GM18499 (cell line): Measurements from ENCODE around the gene ANKRD11.
"Not testable (repeated sequence)": the region's sequence is repeated elsewhere in the genome, so short reads cannot be mapped to it uniquely, and the experiment has no call there.

ENCODE experiments used
- ATAC-seq: cut with Tn5 transposase; IDR thresholded peaks from one replicate; pipeline ENCODE4 v1.9.1; 2021; ENCODE audit warnings: moderate number of reproducible peaks; ENCODE audit not compliant: insufficient read depth, unreplicated experiment

The ANKRD11 gene

DNA sequence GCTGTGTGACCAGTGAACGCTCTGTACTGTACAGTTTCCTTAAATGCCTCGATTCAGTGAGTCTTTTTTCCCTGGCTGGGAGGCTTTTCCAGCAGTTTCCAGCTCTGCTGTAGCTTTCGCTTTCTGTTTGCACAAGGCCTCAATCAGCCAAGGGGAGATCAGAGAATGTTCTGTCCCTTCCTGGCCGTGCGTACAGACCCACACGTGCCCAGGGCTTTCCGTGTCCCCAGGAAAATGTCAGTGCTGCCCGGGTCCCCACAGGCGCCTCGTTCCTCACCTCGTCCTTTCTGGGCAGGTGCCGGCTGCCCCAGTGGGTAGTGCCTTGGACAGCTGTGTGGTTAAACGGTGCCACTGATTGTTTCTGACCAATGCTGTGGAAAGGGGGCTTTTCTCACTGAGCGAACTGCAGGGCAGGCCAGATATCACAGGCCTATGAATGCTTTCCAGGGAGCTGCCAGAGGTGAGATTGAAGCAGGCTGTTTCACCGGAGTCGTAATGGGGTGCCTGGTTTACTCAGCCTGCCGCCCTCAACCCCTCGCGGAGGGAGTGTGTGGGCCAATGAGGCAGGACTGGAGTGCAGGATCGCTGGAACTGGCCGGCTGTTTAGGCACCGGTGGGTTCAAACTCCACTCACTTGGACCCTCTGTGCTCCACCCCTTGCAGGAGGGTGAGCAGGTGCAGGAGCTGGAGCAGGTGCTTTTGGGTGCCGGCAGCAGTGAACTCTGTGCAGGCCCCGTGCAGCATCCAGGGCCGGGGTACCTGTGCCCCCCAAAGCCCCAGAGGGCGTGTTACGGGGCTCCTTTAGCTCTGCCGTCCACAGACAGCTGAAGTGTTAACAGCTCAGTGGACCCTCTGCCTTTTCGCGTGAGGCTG, 228.4 kb downstream of the ANKRD11 start:
- ATAC-seq, result no peak

DNA sequence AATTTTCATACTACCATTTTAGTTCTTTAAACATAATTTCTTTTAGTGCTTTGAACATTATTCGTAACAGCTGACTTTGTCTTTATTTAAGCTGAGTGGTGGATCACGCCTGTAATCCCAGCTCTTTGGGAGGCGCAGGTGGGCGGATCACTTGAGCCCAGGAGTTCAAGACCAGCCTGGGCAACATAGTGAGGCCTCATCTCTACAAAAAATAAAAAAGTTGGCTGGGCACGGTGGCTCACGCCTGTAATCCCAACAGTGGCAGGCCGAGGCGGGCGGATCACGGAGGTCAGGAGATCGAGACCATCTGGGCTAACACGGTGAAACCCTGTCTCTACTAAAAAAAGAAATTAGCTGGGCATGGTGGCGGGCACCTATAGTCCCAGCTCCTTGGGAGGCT, 230.5 kb downstream of the ANKRD11 start:
- not testable (repeated sequence) for ATAC-seq

DNA sequence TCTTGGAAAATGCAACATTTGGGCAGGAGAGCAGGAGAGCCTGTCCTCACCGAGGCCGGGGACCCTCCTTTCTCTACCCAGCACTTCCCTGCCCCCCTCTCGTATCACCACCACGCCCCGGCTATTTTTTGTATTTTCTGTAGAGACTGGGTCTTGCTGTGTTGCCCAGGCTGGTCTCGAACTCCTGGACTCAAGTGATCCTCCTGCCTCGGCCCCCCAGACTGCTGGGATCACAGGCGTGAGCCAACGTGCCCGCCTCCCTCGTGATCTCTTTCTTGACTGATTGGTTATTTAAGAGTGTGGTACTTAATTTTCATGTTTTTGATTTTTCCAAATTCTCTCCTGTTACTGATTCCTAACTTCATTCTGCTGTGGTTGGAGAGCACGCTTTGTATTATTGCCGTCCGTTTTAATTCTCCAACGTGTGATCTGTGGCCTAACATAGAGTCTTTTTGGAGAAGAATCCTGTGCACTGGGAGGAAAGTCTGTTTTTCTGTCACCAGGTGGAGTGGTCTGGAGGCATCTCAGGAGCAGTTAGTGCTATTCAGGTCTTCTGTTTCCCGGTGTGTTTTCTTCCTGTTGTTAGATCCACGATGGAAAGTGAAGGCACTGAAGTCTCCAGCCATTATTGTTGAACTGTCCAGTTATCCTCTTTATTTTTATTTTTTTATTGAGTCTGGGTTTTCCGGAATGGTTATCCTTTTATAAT, 232.4 kb downstream of the ANKRD11 start:
- ATAC-seq, result no peak

DNA sequence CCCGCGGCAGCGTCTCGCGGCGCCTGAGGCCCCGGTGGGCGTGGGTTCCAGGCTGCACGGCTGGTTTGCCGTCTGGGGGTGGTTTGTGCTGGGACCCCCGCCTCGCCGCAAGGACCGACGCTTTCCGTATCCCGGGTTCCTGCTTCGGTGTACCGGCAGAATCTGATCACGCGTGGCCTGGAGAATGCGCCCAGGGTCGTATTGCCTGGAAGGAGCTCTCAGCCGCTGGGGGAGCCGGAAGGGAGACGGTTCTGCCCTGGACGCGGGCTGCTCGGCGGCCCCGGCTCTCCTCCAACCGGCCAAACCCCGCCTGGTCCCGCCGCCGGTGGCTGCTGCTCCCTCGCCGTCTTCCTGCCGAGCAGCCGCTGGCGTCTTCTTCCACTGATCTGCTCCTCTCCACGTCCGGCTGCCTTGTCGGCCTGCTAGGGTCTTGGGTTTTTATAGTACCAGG, 233.1 kb downstream of the ANKRD11 start:
- ATAC-seq, result no peak

DNA sequence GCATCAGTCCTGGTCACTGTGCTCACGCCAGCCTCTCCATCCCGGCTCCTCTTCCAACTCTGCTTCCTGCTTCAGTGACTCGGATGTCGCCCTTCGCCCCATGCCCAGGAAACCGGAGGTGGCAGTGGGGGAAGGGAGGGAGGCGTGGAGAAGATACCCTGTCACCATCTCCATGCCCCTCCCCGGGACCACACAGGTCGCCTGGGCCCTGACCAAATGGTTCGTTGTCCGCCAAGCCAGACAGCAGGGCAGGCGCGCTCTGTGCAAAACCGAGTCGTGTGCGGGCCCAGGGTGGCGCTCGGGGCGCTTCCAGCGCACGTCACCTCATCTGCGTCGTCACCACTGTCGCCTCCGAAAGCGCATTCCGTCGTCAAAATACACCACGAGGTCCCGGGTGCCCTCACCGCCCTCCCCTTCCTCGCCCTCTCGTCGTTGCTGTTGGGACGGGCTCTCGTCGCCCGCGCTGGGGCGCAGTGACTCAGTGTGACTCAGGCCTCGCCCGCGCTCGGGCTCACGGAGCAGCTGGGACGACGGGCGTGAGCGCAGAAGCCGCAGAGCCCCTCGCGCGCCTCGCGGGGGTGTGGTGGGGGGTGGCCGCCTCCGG, 233.6 kb downstream of the ANKRD11 start:
- no peak for ATAC-seq

DNA sequence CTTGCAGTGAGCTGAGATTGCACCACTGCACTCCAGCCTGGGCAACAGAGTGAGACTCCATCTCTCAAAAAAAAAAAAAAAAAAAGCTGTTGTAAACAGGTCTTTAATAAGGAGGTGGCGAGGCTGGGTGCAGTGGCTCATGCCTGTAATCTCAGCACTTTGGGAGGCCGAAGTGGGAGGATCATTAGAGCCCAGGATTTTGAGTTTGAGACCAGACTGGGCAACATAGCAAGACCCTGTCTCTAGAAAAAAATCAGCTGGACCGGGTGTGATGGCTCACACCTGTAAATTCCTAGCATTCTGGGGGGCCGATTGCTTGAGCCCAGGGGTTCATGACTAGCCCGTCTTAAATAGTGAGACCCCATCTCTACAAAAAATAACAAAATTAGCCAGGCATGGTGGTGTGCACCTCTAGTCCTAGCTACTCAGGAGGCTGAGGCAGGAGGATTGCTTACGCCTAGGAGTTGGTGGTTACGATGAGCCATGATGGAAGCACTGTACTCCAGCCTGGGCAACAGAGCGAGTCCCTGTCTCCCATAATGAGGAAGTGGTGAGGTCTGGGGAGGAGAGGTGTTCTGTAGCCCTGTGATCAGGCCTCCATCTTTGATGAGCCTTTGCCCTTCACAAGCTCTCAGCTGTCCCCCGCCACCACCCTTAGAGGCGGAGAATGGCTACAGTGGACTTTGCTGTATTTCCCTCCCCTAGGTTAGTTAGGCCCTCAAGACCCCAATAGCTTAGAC, 236.6 kb downstream of the ANKRD11 start:
- no peak for ATAC-seq

DNA sequence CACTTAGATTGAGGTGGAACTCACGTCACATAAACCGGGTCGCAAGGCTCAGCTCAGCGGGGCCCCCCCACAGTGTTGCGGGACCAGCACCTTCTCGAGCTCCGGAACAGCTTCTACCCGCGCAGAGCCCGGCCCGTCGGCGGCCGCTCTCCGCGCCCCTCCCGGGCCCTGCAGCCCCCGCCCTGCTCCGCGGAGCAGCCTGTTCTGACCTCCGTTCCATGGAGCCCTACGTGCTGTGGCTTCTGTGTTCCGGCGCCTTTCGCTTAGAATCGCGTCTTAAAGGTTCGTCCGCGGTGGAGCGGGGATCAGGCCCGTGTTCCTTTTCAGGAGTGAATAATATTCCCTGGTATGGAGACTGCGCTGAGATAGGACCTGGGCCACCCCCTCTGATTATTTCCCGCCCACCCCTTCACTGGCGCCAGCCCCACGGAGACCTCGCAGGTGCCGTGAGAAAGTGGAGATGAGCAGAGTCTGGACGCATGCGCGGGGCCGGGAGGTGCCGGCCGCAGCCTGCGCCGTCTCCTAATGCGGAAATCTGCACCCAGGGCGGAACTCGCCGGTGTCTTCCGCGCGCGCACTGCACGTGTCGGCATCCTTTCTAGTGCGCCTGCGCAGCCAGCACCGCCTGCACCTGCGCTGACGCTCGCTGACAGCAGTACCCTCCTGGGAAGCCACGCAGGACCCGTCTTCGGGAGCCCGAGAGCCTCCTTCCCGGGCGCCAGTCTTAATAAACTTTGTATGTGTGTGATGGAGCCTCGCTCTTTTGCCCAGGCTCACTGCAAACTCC, 242.0 kb downstream of the ANKRD11 start:
- no peak for ATAC-seq

DNA sequence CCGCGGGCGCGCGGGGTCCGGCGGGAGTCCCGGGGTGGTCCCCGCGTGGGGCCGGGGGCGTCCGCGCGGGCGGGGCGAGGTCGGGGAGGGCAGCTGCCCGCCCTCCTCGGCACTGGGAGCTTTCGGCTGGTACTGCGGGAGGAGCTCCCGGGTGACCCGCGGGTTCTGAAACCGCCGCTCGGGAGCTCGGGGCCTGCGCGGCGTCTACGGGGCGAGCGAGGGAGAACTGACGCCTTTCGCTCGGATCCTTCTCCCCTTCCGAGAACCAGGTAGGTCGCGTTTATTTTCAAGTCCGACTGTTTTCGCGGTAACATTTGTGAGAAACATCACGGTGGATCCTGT, 242.7 kb downstream of the ANKRD11 start:
- not testable (repeated sequence) for ATAC-seq

DNA sequence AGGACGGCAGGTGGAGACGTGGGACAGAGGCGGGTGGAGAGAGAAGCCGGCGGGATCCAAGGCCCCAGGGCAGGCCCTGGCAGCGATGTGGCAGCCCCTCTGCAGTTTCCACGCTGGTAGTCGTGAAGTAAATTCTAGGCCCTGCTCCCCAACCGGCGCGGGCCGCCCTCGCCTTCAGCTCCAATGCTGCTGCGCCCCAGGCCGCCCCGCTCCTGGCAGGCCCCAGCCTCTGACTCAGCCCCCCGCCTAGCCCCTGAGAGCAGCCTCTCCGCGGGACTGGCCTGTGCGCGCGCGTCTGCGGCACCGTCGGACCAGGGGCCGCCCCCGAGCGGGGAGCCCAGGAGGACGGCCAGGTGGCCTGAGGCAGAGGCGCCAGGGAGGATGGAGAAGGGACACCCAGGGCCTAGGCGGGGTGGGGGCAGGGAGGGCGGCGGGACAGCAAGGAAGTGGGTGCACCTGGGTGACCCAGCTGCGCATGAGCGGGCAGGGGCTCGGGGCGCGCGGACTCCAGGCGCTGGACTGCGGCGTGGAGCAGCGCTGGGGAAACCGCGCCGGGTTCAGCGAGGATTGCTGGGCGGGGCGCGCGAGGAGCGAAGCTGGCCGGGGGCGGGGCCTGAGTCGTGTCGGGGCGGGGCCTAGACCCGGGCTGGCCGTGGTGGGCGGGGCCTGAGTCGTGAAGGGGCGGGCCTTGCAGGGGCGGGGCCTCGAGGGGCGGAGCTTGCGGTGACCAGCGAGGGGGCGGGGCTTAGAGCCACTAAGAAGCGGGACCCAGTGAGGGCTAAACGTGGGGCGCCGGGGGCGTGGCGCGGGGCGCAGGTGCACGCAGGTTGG, 243.2 kb downstream of the ANKRD11 start:
- no peak for ATAC-seq

DNA sequence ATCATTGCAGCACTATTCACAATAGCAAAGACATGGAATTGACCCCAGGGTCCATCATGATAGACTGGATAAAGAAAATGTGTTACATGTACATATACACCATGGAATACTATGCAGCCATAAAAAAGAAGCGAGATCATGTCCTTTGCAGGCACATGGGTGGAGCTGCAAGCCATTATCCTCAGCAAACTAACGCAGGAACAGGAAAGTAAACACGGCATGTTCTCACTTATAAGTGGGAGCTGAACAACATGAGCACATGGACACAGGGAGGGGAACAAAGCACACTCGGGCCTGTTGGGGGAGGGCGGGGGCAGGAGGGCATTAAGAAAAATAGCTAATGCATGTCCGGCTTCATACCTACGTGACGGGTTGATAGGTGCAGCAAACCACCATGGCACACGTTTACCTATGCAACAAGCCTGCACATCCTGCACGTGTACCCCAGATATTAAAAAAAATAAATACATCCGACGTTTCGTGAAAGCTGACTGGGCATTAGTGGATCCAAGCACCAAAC, 243.9 kb downstream of the ANKRD11 start:
- no peak for ATAC-seq

DNA sequence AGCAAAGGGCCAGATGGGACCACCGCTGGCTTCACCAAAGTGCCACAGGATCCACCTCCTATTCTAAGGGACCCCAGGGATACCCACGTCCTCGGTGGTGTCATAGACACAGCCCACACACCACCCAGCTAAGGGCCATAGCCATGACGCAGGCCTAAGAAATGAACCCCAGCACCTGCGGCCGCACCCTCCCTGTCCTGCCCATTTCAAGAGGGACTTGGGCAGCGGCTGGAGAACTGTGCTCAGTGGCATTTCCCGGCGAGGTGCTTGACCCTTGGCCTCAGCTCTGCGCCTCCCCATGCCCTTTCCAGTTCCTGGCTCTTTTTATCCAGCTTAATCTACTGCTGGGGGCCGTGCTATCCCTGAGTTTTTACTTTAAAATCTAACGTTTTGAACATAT, 245.6 kb downstream of the ANKRD11 start:
- no peak for ATAC-seq

DNA sequence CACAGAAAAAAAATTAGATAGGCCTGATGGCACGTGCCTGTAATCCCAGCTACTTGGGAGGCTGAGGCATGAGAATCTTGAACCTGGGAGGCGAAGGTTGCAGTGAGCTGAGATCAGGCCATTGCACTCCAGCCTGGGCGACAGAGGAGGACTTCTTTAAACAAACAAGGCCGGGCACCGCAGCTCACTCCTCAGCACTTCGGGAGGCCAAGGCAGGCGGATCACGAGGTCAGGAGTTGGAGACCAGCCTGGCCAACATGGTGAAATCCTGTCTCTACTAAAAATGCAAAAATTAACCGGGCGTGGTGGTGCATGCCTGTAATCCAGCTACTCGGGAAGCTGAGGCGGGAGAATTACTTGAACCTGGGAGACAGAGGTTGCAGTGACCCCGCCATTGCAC, 246.1 kb downstream of the ANKRD11 start:
- not testable (repeated sequence) for ATAC-seq

DNA sequence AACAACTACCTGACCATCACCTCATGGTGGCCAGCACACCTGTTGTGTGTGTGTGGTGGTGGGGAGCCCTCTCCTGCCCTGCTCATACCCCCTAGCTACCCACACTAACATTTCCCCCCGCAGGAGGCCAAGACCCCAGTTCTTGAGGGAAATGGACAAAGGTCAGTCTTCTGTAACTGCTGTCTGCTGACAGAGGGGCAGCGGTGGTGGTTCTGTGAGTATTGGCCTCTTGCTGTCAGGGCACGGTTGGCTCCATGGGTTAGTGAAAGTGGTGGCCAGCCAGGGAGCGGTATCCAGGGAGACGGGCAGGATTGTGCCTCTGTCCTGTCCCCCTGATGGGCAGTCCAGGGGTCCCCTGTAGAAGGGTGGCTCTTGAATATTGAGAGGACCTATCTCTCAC, 246.7 kb downstream of the ANKRD11 start:
- no peak for ATAC-seq

DNA sequence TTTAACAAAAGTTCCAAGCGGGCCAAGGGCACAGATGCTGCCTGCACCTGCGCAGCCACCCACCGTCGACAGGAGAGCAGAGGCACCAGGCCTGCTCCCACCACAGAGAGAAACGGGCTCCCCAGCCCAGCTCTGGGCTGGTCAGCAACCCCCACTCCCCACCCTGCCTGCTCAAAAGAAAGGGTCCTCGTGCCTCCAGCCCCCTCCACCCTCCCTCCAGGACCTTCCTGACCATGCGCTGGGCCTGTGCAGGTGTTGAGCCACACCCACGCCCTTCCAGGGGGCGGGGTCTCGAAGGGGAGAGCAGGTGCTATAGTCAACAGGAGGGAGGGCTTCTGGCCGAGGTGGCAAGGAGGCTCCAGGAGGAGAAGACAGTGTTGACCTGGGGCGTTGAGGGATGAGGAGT, 247.6 kb downstream of the ANKRD11 start:
- ATAC-seq, result no peak

DNA sequence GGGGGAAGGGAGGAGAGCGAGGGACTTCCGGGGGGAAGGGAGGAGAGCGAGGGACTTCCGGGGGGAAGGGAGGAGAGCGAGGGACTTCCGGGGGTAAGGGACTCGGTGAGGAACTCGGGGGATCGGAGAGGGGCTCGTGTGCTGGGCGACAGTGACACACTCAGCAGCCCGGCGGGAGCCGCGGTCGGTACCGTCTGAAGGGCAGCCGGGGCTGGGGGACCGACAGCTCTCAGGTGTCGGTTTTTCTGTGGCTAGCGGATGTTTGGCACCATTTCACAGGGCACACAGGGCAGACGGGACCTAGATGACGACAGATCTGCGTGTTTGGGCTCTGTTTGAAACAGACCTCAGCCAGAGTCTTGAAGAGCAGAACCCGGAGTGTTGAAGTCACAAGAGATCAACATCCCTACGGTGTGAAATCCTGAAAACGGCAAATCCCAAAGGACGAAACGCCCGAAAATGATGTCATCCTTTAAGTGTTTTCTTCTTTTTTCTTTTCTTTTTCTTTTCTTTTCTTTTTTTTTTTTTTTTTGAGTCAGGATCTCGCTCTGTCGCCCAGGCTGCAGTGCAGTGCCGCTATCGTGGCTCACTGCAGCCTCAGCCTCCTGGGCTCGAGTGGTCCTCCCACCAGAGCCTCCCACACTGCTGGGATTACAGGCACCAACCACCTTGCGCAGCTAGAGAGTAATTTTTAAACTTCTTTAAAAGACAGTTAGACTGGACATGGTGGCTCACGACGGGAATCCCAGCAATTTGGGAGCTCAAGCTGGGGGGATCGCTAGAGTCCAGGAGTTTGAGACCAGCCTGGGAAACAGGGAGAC, 249.0 kb downstream of the ANKRD11 start:
- no peak for ATAC-seq

DNA sequence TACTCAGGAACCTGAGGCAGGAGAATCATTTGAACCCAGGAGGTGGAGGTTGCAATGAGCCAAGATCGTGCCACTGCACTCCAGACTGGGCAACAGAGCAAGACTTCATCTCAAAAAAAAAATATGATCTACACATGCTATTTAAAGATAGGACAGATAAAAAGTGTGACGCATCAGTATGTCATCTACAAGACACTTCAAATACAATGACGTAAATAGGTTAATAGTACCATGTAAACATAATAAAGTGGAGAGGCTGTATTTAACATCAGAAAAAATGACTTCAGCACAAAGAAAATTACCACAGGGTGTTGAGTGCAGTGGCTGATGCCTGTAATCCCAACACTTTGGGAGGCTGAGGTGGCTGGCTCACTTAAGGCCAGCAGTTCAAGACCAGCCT, 252.6 kb downstream of the ANKRD11 start:
- no peak for ATAC-seq

DNA sequence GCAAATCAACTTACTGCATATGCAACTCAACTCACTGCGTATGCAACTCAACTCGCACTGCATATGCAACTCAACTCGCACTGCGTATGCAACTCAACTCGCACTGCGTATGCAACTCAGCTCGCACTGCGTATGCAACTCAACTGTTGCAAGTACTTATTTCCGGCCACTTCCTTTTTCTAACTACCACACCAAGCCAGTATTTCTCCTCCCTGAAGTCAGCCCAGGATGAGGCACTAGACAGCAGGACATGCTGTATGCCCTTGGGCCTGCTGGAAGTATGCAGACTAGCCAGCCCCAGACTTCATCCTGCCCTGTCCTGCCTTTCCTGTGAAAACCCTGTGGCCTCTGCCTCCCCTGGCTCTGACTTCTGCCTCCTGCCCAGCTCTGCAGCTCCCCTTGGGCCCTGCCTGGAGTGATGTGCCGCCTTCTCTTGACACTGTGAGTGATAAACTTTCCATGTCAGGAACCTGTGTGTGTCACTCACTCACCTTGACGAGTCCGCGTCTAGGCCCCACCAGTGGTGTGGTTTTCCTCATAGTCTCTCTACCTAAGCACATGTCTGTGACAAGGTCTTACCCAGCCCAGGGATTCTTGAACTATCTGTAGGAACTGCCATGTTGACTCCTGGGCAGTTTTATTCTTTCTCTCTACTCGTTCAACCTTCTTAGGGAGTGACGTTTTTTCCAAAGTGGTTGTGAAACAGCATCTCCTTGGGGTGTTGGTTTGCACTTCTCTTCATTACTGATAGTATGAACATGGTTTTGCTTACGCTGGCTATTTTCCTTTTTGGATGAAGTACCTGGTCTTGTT, 256.5 kb downstream of the ANKRD11 start:
- no peak for ATAC-seq
